ENCODE results near the gene AQP9.

- TF ChIP-seq CTCF (IDR thresholded peaks at IDR 0.05; ENCODE audit: insufficient read depth, low read length) (no peak), POLR2AphosphoS5 (IDR thresholded peaks at IDR 0.05; ENCODE audit: low read depth) (no peak), SPI1 (IDR thresholded peaks at IDR 0.05; ENCODE audit: borderline replicate concordance, low read depth) (no peak), GABPA (IDR thresholded peaks at IDR 0.05; ENCODE audit: low read depth) (no peak)
- TF ChIP-seq, protein P1, sequence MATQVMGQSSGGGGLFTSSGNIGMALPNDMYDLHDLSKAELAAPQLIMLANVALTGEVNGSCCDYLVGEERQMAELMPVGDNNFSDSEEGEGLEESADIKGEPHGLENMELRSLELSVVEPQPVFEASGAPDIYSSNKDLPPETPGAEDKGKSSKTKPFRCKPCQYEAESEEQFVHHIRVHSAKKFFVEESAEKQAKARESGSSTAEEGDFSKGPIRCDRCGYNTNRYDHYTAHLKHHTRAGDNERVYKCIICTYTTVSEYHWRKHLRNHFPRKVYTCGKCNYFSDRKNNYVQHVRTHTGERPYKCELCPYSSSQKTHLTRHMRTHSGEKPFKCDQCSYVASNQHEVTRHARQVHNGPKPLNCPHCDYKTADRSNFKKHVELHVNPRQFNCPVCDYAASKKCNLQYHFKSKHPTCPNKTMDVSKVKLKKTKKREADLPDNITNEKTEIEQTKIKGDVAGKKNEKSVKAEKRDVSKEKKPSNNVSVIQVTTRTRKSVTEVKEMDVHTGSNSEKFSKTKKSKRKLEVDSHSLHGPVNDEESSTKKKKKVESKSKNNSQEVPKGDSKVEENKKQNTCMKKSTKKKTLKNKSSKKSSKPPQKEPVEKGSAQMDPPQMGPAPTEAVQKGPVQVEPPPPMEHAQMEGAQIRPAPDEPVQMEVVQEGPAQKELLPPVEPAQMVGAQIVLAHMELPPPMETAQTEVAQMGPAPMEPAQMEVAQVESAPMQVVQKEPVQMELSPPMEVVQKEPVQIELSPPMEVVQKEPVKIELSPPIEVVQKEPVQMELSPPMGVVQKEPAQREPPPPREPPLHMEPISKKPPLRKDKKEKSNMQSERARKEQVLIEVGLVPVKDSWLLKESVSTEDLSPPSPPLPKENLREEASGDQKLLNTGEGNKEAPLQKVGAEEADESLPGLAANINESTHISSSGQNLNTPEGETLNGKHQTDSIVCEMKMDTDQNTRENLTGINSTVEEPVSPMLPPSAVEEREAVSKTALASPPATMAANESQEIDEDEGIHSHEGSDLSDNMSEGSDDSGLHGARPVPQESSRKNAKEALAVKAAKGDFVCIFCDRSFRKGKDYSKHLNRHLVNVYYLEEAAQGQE (IDR thresholded peaks at IDR 0.05; ENCODE audit: insufficient replicate concordance, low read depth), result no peak
Observed at GRCh38 chr15:58167095-58167691, 29.0 kb downstream of the AQP9 start.
